Measurements from ENCODE around the gene ABLIM2.

The ABLIM2 gene

DNA sequence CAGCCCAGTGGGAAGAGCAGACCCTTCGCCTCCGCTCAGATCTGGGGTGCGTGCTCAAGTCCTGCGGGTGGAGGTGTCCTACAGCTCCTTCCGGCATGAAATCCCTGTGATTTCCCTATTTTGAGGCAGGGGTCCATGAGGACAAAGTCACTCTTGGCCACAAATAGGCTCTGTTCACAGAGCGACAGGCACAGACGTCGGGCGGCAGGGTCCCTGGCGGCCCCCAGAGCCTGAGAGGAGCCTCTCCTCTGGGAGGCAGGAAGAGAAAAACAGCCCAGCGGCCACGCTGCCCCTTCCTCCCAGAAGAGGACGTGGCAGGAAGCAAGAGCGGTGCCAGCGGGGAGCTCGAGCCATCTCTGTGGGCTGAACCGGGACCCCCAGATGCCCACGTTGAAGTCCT, 38.7 kb downstream of the ABLIM2 start:
- DNase-seq (ENCODE audit: low spot score): no peak

DNA sequence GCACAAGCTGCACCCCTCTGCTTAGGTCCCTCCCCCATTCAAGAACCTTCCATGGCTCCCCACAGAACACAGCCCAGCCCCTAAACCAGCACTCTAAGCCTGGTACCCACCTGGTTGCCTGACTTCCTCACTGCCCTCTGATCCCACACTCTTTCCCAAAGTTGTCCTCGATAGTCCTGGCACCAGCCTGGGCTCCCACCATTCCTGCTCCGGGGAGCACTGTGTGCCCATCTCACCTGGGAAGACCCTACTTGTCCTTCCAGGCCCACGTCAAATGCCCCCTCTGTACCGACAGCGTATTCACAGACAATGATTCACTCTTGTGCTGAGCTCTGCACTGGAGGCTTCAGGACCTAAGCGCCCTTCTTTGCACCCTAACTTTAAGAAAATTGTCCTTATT, 40.1 kb downstream of the ABLIM2 start:
- no peak for DNase-seq (ENCODE audit: low spot score)

DNA sequence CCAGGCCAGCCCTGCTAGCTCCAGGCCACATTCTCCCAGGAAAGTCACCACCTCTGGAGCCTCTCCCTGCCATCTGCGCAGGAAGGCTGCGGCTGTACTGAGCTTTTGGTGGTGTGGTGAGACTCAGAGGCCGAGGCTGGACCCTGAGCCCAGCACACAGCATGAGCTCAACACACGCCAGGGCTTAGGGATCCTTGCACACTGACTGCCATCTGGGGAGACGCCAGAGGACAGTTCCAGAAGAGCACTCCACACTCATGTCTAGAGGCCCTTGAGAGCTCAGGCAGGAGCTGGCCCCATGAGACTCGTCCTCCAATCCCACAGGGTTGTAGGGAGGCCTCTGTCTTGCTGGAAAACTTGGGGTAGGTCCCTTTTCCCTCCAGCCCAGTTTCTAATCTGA, 40.6 kb downstream of the ABLIM2 start:
- DNase-seq (ENCODE audit: low spot score): no peak

DNA sequence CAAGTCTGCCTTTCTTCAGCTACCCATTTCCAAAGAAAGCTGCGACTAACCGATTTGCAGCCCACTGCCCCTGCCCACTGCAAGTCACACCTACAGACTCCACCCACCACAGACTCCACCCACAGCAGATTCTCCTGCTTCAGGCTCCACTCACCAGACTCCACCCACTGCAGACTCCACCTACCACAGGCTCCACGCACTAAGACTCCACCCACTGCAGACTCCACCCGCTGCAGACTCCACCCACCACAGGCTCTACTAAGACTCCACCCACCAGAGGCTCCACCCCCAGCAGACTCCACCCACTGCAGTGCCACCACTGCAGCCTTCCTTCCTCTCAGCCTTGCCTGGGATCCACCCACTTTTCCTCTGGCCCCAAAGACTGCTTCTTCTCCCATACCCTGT, 41.3 kb downstream of the ABLIM2 start:
- DNase-seq (ENCODE audit: low spot score): peak; percentile 55

DNA sequence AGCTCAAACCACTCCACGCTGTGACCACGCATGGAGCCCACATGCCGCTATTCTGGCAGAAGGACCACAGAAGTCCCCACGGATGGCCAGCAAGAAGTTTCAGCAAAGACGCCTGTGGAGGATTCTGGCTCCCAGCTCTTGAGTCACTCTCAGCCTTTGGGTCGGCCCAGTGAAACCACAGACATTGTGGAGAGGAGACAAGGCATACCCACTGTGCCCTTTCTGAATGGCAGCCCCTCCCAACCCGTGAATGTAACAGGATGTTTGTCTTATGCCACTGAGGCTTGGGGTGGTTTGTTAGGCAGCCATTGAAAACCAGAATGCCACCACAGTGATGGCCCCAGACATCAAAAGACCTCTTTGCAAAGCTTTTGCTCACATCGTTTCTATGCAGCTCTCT, 42.7 kb downstream of the ABLIM2 start:
- no peak for DNase-seq (ENCODE audit: low spot score)

DNA sequence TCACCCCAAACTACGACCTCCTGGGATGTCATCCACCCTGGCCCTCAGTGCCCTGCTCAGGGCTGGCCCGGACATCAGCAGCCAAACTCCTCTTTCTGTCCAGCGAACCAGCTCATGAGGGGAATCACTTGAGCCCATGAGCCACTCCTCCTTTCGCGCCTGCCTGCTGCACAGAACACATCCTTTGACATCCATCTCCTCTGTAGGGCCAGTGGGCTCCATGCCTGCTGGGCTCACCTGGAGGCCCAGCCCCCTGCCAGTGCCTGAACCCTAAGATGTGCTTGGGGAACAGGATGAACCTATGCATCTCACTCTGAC, 43.5 kb downstream of the ABLIM2 start:
- no peak for DNase-seq (ENCODE audit: low spot score)

DNA sequence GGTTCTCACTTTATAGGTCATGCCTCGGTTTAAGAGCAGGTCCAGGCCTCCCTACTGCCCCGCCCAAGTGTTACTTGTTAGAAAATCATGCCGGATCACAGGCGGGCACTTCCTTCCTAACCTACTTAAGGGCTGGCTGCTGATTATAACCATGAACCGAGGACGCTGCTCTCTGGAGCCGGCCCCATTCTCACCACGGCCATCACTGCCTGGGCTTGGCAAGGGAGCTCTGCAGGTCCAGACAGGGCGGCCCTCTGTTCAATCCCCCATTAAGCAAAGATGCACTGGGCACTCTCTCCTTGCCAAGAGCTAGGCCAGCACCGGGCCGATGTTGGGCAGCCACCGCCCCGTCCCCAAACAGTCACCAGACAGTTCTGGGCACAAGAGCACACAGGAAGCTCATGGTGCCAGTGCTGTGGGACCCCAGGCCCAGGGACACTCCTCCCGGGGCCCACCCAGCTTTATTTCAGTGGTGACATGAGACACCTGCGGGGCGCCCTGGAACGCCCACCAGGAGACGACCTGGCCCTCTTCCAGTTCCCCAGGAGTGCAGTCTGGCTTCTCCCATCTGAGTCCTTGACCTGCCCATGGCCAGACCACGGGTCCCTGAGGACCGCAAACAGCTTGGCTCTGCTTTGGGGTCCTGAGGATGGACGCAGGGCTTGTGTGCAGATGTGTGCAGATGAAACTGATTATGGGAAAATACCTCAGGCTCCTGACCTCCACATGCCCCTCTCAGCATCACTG, 44.0 kb downstream of the ABLIM2 start:
- no peak for DNase-seq (ENCODE audit: low spot score)

DNA sequence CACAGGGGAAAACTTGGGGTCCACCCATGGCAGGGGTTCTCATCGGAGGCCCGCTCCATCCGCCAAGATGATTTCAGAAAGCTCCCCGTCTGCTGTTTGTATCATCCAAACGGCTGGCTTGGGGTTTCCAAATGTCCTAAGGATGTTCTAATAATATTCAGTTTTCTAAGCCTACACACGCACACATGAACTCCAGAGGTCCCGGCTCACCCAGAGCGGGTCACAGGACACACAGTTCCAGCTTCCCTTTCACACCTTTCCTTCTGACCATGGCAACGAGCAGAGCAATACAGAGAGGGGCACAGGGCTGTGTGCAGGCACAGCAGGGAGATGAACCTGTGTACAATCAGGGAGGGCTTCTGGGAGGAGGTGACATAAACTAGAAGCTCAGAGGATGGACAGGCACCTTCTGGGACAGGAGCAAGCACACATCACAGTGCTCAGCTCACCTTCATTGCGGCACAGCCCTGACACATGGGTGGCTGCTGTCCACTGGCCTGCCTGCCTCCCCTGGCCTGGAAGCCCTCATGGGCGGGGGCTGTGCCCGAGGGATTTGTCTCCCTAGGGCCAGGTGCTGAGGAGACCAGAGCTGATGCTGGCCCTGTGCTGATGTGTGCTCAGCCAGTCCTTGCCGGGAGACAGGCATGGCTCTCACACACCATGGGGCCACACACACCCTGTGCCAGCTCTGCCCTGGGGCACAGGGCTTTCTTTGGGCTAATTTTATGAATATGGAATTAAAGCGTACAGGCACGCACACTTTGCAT, 44.8 kb downstream of the ABLIM2 start:
- DNase-seq (ENCODE audit: low spot score): no peak

DNA sequence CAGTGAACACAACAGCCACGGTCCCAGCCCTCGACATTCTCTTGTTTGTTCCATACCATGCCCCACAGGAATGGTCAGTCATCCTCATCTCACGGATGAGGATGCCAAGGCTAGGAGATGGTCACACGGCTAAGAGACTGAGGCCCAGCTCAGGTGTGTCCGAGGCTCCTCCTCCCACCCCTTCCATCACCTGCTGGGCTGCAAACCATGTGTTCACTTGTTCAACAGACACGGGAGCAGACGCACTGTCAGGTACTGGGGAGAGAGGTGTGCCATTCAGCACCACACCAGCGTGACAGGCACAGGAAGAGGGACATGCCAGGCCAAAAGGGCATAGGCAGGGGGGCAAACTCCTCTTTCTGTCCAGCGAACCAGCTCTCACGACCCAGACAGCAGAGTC, 45.9 kb downstream of the ABLIM2 start:
- DNase-seq (ENCODE audit: low spot score): no peak

DNA sequence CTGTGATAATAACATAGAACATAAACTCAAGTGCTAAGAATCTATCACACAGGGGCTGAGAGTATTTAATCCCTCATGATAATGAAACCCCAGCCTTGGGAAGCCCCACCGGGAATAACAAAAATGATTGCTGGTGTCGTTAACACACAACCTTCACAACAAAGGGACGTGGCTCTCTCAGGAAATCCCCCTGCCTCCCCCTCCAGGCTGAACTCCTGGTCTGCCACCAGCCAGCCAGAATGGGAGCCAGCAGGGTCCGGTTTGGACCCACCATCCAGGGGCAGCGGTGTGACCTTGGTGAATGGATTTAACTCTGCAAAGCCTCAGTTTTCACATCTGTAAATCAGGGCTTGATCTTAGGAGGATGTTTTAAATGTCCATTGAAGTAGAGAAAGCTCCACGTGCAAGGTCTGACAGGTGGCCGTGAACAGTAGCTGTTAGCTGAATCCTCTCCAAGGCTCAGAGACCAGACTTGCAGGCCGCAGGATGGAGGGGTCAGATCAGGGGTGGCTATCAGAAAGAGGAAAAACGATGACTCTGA, 46.5 kb downstream of the ABLIM2 start:
- DNase-seq (ENCODE audit: low spot score): no peak

DNA sequence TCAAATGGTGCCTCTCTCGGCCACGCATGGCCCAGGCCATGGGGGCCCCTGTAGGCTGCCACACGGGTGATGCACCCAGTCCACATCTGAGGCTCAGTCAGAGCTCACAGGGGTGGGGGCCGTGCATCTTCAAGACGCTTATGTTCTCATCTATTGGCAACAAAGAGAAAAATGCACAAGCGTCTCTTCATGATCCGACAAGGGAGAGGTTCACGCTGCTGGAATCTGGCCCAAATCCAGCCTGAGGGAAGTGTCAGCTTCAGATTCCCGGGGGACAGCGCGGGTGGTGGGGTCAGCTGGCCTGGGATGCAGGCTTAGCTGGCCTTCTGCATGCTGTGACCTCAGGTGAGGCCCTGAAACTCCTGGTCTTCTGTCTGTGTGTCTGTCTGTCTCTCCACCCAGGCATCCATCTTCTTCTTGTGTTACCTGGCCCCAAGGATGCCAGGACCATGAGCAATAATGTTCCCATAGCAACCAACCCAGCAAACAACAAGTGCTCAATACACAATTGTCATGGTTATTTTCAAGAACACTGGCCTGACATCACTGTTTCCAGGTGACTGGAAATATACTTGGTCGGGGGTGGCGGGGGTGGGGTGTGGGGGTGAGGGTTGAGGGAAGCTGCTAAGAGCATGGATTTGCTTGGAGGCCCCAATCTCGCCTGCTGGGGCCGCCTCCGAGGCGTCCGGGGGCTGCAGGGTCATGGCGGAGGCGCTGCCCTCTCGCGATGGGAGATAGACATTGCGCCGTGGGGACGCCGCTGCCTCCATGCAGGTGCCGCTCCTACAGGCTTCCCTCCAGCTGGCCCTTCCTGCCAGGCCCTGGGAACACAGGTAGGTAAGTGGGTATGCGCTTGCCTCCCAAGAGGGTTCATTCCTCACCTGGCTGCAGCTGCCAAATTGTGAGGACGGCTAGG, 48.3 kb downstream of the ABLIM2 start:
- no peak for DNase-seq (ENCODE audit: low spot score)

DNA sequence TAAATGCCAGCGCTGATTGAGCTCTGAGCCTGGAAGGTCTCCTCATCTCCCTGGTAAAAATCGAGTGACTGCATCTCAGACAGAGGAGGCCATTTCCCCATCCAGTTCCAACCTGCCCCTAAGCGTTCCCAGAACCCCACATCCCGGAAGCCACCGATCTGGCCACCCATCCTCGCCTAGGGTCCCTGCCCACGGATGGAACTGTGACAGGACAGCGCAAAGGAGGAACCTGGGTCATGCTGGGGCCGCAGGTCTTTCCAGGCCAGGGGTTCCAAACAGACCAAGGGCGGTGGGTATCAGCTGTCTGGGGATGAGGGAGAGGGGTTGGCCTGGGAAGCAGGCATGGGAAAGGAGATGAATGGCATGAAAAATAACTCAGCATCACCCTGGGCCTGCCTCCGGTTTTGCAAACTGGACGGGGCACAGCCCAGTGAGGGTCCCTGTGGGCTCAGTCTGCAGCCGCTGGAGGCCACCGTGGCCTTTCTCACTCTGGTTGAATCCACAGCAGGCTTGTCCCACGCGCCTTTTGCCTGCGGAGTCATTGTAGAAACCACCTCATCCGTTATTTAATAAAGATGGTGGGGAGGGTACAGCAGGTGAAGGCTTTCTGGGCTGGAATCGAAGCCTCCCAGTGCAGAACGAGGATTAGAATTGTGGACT, 49.1 kb downstream of the ABLIM2 start:
- DNase-seq (ENCODE audit: low spot score): no peak

DNA sequence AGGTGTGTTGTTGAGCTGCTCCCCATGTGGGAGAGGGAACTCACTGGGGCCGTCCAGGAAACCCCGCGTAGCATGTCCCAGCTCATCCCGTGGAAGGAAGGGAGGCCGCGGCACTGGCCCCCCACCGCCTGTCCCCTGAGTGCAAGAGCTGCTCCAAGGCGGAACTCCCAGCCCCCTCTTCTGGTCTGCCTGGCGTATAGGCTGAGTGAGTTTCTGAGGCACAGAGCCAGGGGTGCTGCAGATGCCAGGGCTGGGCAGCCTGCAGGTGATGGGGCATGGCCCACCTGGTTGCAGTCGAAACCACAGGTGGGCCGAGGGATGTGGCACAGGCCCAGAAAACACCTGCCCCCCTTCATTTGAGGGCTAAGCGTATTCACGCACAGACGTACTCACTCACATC, 49.6 kb downstream of the ABLIM2 start:
- DNase-seq (ENCODE audit: low spot score): no peak

DNA sequence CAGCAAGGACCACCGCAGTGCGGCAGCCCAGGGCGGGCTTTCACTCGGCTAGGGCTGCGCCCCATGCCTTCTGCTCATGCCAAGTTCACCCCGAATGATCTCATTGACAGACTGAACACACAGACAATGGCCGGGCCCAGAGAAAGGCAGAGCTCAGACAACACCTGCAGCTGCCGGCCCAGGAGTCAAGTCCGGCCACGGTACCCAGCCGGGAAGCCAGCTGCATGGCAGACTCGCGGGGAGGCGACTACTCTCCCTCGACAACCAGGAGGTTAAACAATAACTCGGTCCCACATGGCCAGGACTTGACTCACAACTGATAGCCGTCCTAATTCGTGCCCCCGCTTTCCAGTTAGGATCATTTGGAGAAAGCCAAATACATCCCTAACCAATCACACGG, 50.4 kb downstream of the ABLIM2 start:
- no peak for DNase-seq (ENCODE audit: low spot score)

DNA sequence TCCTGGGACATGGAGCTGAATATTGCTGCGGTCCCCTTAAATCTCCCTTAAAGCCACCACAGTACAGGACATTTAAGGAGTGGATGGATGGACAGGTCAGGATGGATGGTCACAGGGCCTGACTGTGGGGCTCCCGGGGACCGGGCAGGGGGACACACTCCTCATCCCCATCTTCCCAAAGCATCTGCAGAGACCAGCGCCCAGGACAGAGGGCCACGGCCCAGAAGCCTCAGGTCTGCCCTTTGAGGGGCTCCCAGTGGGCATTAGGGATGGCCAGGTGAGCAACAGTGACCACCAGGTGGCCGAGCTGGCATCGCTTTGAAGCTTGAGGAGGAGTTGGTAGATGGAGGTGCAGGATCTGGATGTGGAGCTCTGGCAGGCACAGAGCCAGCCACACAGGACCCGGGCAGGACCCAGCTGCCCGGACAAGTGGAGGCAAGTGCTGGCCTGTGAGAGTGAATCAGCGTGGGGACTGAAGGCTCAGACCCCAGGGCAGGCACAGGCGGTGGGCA, 51.4 kb downstream of the ABLIM2 start:
- DNase-seq (ENCODE audit: low spot score): no peak

DNA sequence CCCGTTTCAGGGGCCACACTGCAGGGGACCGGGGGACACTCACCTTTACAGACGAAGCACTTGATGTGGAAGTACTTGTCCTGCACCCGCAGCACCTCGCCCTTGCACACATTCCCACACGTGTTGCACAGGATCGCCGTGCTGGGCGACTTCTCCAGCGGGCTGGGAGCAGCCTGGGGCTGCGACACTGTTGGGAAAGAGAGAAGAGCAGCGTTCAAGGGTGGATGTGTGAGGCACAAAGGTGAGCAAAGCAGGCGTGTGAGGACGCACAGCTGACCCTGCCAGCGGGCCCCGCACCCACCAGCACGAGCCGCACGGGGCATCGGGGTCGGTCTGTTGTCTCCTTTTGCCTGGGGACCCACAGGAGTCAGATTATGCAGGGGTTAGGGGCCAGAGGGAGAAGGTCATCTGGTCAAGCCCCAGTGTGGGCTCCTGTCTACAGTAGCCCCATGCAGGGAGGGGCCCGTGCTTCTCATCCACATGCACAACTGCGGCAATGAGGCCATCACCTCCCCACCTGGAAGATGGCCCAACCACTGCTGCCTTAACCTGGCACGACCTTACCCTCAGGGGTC, 52.1 kb downstream of the ABLIM2 start:
- DNase-seq (ENCODE audit: low spot score): no peak

DNA sequence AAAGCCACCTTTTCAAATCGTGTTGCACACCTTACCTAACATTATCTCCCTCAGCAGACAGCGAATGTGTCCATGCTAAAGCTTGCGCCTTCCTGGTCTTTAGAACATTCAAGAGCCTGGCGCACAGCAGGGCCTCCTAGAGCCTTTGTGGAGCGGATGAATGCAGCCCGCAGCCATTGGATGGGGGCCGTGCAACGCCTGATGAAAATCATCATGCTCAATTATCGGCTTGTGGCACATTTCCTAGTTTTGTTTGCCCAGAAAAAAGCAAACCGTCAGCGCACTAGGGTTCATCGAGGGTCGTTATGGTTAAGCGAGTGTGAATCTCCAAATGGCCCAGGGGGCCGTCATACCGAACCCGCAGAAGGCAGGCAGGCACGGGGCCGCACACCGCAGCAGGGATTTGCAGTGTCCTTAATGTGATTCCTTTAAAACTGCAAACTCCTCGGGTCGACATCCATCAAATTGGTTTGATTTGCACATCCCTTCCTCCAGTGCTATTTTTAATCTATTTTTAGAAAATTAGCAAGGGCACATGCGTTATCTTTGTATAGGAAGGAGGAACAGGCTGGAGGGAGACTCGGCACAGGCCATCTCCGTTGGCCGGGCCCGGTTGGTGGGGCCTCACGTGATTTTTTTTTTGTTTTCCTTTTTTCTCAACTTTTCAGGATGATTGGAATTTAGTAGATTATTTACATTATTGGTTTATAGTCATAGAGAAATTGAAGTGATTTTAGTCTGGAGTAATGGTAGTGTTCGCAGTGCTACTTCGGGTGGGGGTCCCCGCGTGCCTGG, 53.1 kb downstream of the ABLIM2 start:
- DNase-seq (ENCODE audit: low spot score): no peak

DNA sequence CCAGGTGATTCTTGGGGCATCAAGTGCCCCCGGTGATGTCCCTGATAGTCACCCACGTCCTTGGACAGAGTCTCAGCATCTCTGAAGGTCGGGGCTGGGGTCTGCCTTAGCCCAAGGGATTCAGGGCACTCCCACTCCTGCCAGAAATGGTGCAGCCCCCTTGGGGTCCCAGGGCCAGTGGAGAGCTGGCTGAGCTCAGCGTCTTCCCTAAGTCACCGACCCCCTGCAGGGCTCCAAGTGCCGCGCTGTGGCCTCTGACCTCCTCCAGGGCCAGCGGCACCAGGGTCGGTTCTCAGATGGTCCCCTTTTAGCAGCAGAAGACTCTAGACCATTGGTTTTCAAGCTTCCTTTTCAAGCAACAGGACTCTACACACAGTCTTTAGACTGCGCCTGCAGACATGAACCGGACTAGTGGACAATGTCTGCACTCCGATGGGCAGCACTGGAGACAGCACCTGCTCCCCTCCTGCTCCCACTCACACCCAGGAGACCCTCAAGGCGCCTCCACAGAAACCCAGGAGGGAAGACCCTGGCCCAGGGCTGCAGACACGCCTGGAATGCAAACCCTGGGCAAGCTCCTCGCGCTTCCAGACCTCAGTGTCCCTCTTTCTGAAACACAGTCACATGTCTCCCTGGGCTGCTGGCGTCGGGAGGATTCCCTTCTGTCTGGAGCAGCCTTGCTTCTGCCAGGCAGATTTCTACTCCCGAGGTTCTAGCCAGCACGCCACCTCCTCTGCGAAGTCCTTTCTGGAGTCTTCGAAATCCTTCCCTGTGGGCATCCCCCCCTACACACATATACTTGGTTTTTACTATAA, 53.9 kb downstream of the ABLIM2 start:
- DNase-seq (ENCODE audit: low spot score): no peak

Measured in kidney capillary endothelial cell (primary cell).